GM21786 (cell line): ENCODE results near the gene ZC3H8.

Experiments used
- ATAC-seq: cut with Tn5 transposase; IDR thresholded peaks from one replicate; pipeline ENCODE4 v1.9.1; 2021; ENCODE audit not compliant: unreplicated experiment

The ZC3H8 gene

GRCh38 chr2:112166806-112167499, 87.9 kb downstream of the ZC3H8 start:
- no peak for ATAC-seq

- ATAC-seq: no peak
Observed at GRCh38 chr2:112165296-112165695, 89.5 kb downstream of the ZC3H8 start.

DNA sequence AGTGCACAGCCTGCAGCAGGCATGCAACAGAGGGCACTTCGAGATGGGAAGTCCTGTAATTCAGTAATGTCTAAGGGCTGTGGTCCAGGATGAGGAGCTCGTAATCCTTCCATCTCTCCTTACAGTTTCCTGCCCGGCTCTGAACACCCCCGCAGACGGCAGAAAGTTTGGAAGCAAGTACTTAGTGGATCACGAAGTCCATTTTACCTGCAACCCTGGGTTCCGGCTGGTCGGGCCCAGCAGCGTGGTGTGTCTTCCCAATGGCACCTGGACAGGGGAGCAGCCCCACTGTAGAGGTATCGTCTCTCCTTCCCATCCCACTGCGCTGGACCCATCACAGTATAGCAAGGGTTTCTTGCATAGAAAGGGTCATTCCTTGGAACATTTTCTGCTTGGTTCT, 90.0 kb downstream of the ZC3H8 start:
- no peak for ATAC-seq

DNA sequence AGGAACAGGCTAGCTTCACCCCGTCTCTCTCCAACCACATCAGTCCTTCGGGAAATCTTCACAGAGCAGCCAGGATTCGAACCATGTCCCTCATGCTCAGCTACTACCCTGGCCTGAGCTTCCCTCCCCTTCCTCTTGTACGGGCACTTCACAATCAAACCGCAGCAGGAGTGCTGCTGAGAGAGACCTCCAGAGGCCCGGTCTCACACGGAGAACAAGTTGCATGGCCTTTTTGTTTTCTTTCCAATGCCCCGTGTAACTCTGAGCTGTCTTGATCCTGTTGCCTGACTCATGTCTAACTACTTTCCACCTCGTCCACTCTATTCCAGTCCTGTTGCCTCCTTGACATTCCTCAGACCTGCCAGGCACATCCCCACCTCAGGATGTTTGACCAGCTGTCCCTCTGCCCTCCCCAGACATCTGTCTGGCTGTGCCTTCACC, 91.3 kb downstream of the ZC3H8 start:
- ATAC-seq: no peak

- ATAC-seq: no peak
Observed at GRCh38 chr2:112162956-112163355, 91.9 kb downstream of the ZC3H8 start.

- no peak for ATAC-seq
Observed at GRCh38 chr2:112162341-112162740, 92.5 kb downstream of the ZC3H8 start.
